GM19452 (cell line): Measurements from ENCODE around the gene ZFAND6.
A peak's percentile ranks its signal among the peaks of the same experiment; 100 is the strongest.
"Not testable (repeated sequence)": the region's sequence is repeated elsewhere in the genome, so short reads cannot be mapped to it uniquely, and the experiment has no call there.

Experiments used
- ATAC-seq: cut with Tn5 transposase; IDR thresholded peaks from one replicate; pipeline ENCODE4 v1.9.1; 2021; ENCODE audit not compliant: unreplicated experiment

Gene ZFAND6

GRCh38 chr15:80058851-80059785, at the start of gene ZFAND6:
Gene ZFAND6 (plus strand): TSS chr15:80059676. CDS start chr15:80120345, 60,669 bp downstream.
- ATAC-seq = peak; percentile 70

GRCh38 chr15:80010131-80010673, 49.3 kb upstream of the ZFAND6 start:
- peak; percentile 40 for ATAC-seq

- peak; percentile 47 for ATAC-seq
Observed at GRCh38 chr15:80011041-80011523, 48.4 kb upstream of the ZFAND6 start.

GRCh38 chr15:80011596-80011995, 47.9 kb upstream of the ZFAND6 start:
- ATAC-seq = no peak

GRCh38 chr15:80012060-80012726, 47.3 kb upstream of the ZFAND6 start:
- ATAC-seq = no peak

GRCh38 chr15:80014186-80014585, 45.3 kb upstream of the ZFAND6 start:
- ATAC-seq = not testable (repeated sequence)

- ATAC-seq = no peak
Observed at GRCh38 chr15:80015156-80015555, 44.3 kb upstream of the ZFAND6 start.

GRCh38 chr15:80016506-80016905, 43.0 kb upstream of the ZFAND6 start:
- not testable (repeated sequence) for ATAC-seq

- ATAC-seq = not testable (repeated sequence)
Observed at GRCh38 chr15:80017139-80017538, 42.3 kb upstream of the ZFAND6 start.

GRCh38 chr15:80019168-80019745, 40.2 kb upstream of the ZFAND6 start:
- no peak for ATAC-seq

- not testable (repeated sequence) for ATAC-seq
Observed at GRCh38 chr15:80020149-80020548, 39.3 kb upstream of the ZFAND6 start.

- no peak for ATAC-seq
Observed at GRCh38 chr15:80020731-80021130, 38.7 kb upstream of the ZFAND6 start.

- ATAC-seq = no peak
Observed at GRCh38 chr15:80026310-80026709, 33.2 kb upstream of the ZFAND6 start.

GRCh38 chr15:80026754-80027153, 32.7 kb upstream of the ZFAND6 start:
- no peak for ATAC-seq

GRCh38 chr15:80028937-80029336, 30.5 kb upstream of the ZFAND6 start:
- no peak for ATAC-seq

- no peak for ATAC-seq
Observed at GRCh38 chr15:80031841-80032240, 27.6 kb upstream of the ZFAND6 start.

GRCh38 chr15:80034629-80035028, 24.8 kb upstream of the ZFAND6 start:
- no peak for ATAC-seq

GRCh38 chr15:80036071-80036470, 23.4 kb upstream of the ZFAND6 start:
- ATAC-seq = no peak

GRCh38 chr15:80041494-80042253, 17.8 kb upstream of the ZFAND6 start:
- no peak for ATAC-seq

- no peak for ATAC-seq
Observed at GRCh38 chr15:80042568-80042967, 16.9 kb upstream of the ZFAND6 start.
